Measurements from ENCODE around the gene P2RX3. TPM values are rescaled to one million over a fixed set of nuclear protein-coding genes. Genes with fewer than 3 reads are reported as not detected.
"Not testable (repeated sequence)": the region's sequence is repeated elsewhere in the genome, so short reads cannot be mapped to it uniquely, and the experiment has no call there.

Gene P2RX3
- total and polyA plus RNA-seq, 2 experiments from 2014 or later, result 0.15 to 0.35 TPM

DNA sequence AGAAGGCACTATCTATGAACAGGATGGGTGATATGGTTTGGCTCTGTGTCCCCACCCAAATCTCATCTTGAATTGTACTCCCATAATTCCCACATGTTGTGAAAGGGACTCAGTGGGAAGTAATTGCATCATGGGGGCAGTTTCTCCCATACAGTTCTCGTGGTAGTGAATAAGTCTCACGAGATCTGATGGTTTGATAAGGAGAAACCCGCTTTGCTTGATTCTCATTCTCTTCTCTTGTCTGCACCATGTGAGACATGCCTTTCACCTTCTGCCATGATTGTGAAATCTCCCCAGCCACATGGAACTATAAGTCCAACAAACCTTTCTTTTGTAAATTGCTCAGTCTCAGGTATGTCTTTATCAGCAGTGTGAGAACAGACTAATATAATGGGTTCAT, 41.9 kb upstream of the P2RX3 start:
- H3K27me3 Mint-ChIP-seq (ENCODE audit: insufficient read depth, low read depth, poor library complexity); H3K4me1 Mint-ChIP-seq; H4K20me1 ChIP-seq (replicated peaks; ENCODE audit: insufficient read depth); H3F3A ChIP-seq (replicated peaks; ENCODE audit: low read depth); DNase-seq (ENCODE audit: low spot score); H3K79me2 ChIP-seq (replicated peaks; ENCODE audit: insufficient read depth); ATAC-seq; H3K27ac ChIP-seq (ENCODE audit: low read depth); H3K4me1 ChIP-seq (ENCODE audit: insufficient read depth); H3K4me2 ChIP-seq; H3K9me2 ChIP-seq (ENCODE audit: insufficient read depth); H2AFZ ChIP-seq; H3K4me3 ChIP-seq; H3K27ac Mint-ChIP-seq; H3K27me3 ChIP-seq (ENCODE audit: insufficient read depth); H3K4me3 Mint-ChIP-seq: not testable (repeated sequence)
- peaks cover 56% of the 10 kb centered on the region for H3K36me3 Mint-ChIP-seq (ENCODE audit: low read depth)
- H3K9me3 Mint-ChIP-seq, result peaks cover 11% of the 10 kb centered on the region
- peaks cover 25% of the 10 kb centered on the region for H3K36me3 ChIP-seq (ENCODE audit: insufficient read depth)

DNA sequence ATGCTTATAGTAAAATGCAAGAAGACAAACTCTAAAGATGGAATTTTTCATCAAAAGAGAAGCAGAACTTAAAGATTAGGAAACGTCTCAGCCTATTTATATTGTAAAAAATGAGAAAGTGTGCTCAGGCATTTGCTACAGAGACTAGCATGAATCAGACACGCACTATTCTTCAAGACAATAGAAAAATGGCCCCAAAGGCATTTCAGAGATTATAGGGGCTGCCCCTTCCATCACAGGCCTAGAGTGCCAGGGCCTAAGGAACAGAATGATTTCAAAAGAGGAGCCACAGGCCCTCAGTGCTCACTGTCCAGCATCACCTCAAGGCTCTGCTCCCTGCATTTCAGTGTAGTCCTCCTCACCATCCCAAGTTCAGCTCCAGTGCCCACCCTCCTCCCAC, 40.9 kb upstream of the P2RX3 start:
- H3K4me3 Mint-ChIP-seq, result no peak overlapping the region
- no peak for DNase-seq (ENCODE audit: low spot score)
- peaks cover 67% of the 10 kb centered on the region for H3K36me3 Mint-ChIP-seq (ENCODE audit: low read depth)
- TF ChIP-seq JUNB (IDR thresholded peaks at IDR 0.05; ENCODE audit: unreplicated experiment) (no peak), ZNF331 (CRISPR knock-in tag; IDR thresholded peaks at IDR 0.05; ENCODE audit: low read depth) (no peak), STAT1 (IDR thresholded peaks at IDR 0.05; ENCODE audit: unreplicated experiment) (no peak), EZH2 (IDR thresholded peaks at IDR 0.05; ENCODE audit: low read depth, unreplicated experiment) (no peak), POLR2AphosphoS5 (IDR thresholded peaks at IDR 0.05; ENCODE audit: low read depth) (no peak), CREB1 (CRISPR knock-in tag; IDR thresholded peaks at IDR 0.05; ENCODE audit: low read depth) (no peak), ZNF114 (CRISPR knock-in tag; IDR thresholded peaks at IDR 0.05) (no peak), EZH2phosphoT487 (IDR thresholded peaks at IDR 0.05; ENCODE audit: unreplicated experiment) (no peak), NANOG (IDR thresholded peaks at IDR 0.05; ENCODE audit: borderline replicate concordance) (no peak)
- TF ChIP-seq, protein P1, sequence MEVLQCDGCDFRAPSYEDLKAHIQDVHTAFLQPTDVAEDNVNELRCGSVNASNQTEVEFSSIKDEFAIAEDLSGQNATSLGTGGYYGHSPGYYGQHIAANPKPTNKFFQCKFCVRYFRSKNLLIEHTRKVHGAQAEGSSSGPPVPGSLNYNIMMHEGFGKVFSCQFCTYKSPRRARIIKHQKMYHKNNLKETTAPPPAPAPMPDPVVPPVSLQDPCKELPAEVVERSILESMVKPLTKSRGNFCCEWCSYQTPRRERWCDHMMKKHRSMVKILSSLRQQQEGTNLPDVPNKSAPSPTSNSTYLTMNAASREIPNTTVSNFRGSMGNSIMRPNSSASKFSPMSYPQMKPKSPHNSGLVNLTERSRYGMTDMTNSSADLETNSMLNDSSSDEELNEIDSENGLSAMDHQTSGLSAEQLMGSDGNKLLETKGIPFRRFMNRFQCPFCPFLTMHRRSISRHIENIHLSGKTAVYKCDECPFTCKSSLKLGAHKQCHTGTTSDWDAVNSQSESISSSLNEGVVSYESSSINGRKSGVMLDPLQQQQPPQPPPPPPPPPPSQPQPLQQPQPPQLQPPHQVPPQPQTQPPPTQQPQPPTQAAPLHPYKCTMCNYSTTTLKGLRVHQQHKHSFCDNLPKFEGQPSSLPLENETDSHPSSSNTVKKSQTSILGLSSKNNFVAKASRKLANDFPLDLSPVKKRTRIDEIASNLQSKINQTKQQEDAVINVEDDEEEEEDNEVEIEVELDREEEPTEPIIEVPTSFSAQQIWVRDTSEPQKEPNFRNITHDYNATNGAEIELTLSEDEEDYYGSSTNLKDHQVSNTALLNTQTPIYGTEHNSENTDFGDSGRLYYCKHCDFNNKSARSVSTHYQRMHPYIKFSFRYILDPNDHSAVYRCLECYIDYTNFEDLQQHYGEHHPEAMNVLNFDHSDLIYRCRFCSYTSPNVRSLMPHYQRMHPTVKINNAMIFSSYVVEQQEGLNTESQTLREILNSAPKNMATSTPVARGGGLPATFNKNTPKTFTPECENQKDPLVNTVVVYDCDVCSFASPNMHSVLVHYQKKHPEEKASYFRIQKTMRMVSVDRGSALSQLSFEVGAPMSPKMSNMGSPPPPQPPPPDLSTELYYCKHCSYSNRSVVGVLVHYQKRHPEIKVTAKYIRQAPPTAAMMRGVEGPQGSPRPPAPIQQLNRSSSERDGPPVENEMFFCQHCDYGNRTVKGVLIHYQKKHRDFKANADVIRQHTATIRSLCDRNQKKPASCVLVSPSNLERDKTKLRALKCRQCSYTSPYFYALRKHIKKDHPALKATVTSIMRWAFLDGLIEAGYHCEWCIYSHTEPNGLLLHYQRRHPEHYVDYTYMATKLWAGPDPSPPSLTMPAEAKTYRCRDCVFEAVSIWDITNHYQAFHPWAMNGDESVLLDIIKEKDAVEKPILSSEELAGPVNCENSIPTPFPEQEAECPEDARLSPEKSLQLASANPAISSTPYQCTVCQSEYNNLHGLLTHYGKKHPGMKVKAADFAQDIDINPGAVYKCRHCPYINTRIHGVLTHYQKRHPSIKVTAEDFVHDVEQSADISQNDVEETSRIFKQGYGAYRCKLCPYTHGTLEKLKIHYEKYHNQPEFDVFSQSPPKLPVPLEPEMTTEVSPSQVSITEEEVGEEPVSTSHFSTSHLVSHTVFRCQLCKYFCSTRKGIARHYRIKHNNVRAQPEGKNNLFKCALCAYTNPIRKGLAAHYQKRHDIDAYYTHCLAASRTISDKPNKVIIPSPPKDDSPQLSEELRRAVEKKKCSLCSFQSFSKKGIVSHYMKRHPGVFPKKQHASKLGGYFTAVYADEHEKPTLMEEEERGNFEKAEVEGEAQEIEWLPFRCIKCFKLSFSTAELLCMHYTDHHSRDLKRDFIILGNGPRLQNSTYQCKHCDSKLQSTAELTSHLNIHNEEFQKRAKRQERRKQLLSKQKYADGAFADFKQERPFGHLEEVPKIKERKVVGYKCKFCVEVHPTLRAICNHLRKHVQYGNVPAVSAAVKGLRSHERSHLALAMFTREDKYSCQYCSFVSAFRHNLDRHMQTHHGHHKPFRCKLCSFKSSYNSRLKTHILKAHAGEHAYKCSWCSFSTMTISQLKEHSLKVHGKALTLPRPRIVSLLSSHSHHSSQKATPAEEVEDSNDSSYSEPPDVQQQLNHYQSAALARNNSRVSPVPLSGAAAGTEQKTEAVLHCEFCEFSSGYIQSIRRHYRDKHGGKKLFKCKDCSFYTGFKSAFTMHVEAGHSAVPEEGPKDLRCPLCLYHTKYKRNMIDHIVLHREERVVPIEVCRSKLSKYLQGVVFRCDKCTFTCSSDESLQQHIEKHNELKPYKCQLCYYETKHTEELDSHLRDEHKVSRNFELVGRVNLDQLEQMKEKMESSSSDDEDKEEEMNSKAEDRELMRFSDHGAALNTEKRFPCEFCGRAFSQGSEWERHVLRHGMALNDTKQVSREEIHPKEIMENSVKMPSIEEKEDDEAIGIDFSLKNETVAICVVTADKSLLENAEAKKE (CRISPR knock-in tag; IDR thresholded peaks at IDR 0.05), result no peak
- TF ChIP-seq, protein P2, sequence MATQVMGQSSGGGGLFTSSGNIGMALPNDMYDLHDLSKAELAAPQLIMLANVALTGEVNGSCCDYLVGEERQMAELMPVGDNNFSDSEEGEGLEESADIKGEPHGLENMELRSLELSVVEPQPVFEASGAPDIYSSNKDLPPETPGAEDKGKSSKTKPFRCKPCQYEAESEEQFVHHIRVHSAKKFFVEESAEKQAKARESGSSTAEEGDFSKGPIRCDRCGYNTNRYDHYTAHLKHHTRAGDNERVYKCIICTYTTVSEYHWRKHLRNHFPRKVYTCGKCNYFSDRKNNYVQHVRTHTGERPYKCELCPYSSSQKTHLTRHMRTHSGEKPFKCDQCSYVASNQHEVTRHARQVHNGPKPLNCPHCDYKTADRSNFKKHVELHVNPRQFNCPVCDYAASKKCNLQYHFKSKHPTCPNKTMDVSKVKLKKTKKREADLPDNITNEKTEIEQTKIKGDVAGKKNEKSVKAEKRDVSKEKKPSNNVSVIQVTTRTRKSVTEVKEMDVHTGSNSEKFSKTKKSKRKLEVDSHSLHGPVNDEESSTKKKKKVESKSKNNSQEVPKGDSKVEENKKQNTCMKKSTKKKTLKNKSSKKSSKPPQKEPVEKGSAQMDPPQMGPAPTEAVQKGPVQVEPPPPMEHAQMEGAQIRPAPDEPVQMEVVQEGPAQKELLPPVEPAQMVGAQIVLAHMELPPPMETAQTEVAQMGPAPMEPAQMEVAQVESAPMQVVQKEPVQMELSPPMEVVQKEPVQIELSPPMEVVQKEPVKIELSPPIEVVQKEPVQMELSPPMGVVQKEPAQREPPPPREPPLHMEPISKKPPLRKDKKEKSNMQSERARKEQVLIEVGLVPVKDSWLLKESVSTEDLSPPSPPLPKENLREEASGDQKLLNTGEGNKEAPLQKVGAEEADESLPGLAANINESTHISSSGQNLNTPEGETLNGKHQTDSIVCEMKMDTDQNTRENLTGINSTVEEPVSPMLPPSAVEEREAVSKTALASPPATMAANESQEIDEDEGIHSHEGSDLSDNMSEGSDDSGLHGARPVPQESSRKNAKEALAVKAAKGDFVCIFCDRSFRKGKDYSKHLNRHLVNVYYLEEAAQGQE (IDR thresholded peaks at IDR 0.05; ENCODE audit: unreplicated experiment), result no peak
- TF ChIP-seq, protein P3, sequence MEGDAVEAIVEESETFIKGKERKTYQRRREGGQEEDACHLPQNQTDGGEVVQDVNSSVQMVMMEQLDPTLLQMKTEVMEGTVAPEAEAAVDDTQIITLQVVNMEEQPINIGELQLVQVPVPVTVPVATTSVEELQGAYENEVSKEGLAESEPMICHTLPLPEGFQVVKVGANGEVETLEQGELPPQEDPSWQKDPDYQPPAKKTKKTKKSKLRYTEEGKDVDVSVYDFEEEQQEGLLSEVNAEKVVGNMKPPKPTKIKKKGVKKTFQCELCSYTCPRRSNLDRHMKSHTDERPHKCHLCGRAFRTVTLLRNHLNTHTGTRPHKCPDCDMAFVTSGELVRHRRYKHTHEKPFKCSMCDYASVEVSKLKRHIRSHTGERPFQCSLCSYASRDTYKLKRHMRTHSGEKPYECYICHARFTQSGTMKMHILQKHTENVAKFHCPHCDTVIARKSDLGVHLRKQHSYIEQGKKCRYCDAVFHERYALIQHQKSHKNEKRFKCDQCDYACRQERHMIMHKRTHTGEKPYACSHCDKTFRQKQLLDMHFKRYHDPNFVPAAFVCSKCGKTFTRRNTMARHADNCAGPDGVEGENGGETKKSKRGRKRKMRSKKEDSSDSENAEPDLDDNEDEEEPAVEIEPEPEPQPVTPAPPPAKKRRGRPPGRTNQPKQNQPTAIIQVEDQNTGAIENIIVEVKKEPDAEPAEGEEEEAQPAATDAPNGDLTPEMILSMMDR (conservative IDR thresholded peaks at IDR 0.05; ENCODE audit: low read depth in 2 of 2), result no peak

More for the DNA sequence above, 40.9 kb upstream of the P2RX3 start:
- H3F3A ChIP-seq (replicated peaks; ENCODE audit: low read depth), result no peaks in the 10 kb centered on the region
- no peak overlapping the region for H3K27ac ChIP-seq (ENCODE audit: low read depth)
- H3K36me3 ChIP-seq (ENCODE audit: insufficient read depth), result peaks cover 33% of the 10 kb centered on the region
- peaks cover 5% of the 10 kb centered on the region; the same call in 1 of the 2 replicates for H3K9me2 ChIP-seq (ENCODE audit: insufficient read depth)
- H3K79me2 ChIP-seq (replicated peaks; ENCODE audit: insufficient read depth), result no peaks in the 10 kb centered on the region
- no peaks in the 10 kb centered on the region; the same call in 1 of the 2 replicates for H4K20me1 ChIP-seq (replicated peaks; ENCODE audit: insufficient read depth)
- no peak overlapping the region for H2AFZ ChIP-seq
- peaks cover 7% of the 10 kb centered on the region for H3K27me3 Mint-ChIP-seq (ENCODE audit: insufficient read depth, low read depth, poor library complexity)
- H3K27me3 ChIP-seq (ENCODE audit: insufficient read depth), result no peaks in the 10 kb centered on the region
- H3K9me3 Mint-ChIP-seq, result peaks cover 11% of the 10 kb centered on the region
- peaks cover 4% of the 10 kb centered on the region; the same call in 1 of the 2 replicates for H3K4me1 ChIP-seq (ENCODE audit: insufficient read depth)
- peaks cover 7% of the 10 kb centered on the region for H3K4me1 Mint-ChIP-seq
- no peak overlapping the region for H3K27ac Mint-ChIP-seq
- no peak overlapping the region for H3K4me3 ChIP-seq
- H3K4me2 ChIP-seq, result no peak overlapping the region
- ATAC-seq, result no peak
